ENCODE data around the gene PRKCZ.

DNA sequence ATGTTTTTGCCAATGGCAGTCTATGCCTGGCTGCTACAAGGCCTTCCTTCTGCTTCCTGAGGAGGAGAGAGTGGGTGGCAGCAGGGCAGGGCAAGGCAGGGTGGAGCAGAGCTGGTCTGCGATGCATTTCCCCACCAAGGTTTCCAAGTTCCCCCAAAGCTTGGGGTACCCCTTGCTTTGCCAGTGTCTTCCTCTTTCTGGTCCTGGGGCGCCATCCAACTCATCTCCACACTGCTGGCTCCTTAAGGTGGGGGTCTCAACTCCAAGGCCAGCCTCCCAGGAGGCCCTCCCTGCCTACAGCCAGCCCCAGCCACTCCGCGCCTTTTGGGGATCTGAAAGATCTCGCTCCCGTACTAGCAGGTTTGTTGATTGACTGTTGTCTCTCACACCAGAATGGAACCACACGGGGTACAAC is 174.0 kb downstream of the PRKCZ start:
- TF ChIP-seq EZH2 (IDR thresholded peaks at IDR 0.05): no peak
- TF ChIP-seq, protein P1, sequence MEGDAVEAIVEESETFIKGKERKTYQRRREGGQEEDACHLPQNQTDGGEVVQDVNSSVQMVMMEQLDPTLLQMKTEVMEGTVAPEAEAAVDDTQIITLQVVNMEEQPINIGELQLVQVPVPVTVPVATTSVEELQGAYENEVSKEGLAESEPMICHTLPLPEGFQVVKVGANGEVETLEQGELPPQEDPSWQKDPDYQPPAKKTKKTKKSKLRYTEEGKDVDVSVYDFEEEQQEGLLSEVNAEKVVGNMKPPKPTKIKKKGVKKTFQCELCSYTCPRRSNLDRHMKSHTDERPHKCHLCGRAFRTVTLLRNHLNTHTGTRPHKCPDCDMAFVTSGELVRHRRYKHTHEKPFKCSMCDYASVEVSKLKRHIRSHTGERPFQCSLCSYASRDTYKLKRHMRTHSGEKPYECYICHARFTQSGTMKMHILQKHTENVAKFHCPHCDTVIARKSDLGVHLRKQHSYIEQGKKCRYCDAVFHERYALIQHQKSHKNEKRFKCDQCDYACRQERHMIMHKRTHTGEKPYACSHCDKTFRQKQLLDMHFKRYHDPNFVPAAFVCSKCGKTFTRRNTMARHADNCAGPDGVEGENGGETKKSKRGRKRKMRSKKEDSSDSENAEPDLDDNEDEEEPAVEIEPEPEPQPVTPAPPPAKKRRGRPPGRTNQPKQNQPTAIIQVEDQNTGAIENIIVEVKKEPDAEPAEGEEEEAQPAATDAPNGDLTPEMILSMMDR (IDR thresholded peaks at IDR 0.05): no peak

Data from neural progenitor cell (in vitro differentiated cells).